ENCODE results near the gene PAN3.

DNA sequence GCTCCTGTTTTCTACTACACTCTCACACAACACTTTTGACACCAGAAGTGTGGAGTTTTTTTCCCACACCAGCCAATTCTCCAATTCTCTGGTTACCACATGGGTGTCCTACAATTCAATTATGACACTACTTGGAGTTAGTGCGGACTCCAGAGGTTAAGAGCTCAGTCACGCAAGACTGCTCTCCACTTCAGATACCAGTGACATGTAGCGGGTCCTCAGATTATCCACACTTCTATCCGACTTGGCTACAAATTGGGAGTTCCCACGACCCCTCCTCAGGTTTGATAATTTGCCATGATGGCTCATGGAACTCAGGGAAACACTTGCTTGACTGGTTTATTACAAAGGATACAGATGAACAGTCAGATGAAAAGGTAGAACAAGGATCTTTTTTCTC is 32.9 kb downstream of the PAN3 start:
- TF ChIP-seq, protein P1, sequence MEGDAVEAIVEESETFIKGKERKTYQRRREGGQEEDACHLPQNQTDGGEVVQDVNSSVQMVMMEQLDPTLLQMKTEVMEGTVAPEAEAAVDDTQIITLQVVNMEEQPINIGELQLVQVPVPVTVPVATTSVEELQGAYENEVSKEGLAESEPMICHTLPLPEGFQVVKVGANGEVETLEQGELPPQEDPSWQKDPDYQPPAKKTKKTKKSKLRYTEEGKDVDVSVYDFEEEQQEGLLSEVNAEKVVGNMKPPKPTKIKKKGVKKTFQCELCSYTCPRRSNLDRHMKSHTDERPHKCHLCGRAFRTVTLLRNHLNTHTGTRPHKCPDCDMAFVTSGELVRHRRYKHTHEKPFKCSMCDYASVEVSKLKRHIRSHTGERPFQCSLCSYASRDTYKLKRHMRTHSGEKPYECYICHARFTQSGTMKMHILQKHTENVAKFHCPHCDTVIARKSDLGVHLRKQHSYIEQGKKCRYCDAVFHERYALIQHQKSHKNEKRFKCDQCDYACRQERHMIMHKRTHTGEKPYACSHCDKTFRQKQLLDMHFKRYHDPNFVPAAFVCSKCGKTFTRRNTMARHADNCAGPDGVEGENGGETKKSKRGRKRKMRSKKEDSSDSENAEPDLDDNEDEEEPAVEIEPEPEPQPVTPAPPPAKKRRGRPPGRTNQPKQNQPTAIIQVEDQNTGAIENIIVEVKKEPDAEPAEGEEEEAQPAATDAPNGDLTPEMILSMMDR (IDR thresholded peaks at IDR 0.05), result no peak
- no peak for TF ChIP-seq POLR2A (IDR thresholded peaks at IDR 0.05)
